DND-41 (cell line): ENCODE data around the gene NRG2.

Experiments
- ATAC-seq: fragments of 200-7000 bp; cut with Tn5 transposase; 3 replicates; pipeline ENCODE4 v1.9.1; 2021; ENCODE audit warnings: low read depth; ENCODE audit not compliant: insufficient read depth
- DNase-seq: peaks from one replicate; pipeline ENCODE4 v3.0.0-alpha.2; 2020
- H2AFZ ChIP-seq: 2 replicates; pipeline ENCODE4 v1.6.0; 2012; ENCODE audit warnings: low read depth, low read length
- H3K27ac ChIP-seq: 2 replicates; pipeline ENCODE4 v1.5.1; 2012; ENCODE audit warnings: low read length, inconsistent platforms
- H3K27me3 ChIP-seq: fragments of 200-600 bp; sonication (generic); 2 replicates; pipeline ENCODE4 v1.6.0; 2012; ENCODE audit warnings: low read length, mild to moderate bottlenecking, inconsistent platforms; ENCODE audit not compliant: insufficient read depth, poor library complexity
- H3K36me3 ChIP-seq: 2 replicates; pipeline ENCODE4 v1.5.1; 2012; ENCODE audit warnings: low read length, inconsistent platforms; ENCODE audit not compliant: insufficient read depth
- H3K4me1 ChIP-seq: 2 replicates; pipeline ENCODE4 v1.5.1; 2012; ENCODE audit warnings: mild to moderate bottlenecking, low read length; ENCODE audit not compliant: insufficient read depth
- H3K4me2 ChIP-seq: 2 replicates; pipeline ENCODE4 v1.6.0; 2012; ENCODE audit warnings: mild to moderate bottlenecking, moderate library complexity, low read length, inconsistent platforms; ENCODE audit not compliant: insufficient read depth
- H3K4me3 ChIP-seq, 2 experiments: fragments of 200-600 bp in 1 of 2; shearing (Covaris generic) in 1 of 2; 2 replicates each; pipeline ENCODE4 v1.5.1; 2012 to 2016; ENCODE audit warnings: inconsistent platforms in 2 of 2, low read length in 2 of 2, mild to moderate bottlenecking in 2 of 2, low read depth in 1 of 2, moderate library complexity in 1 of 2
- H3K79me2 ChIP-seq: 2 replicates; pipeline ENCODE4 v1.6.0; 2012; ENCODE audit warnings: low read length, inconsistent platforms; ENCODE audit not compliant: insufficient read depth
- H3K9ac ChIP-seq: 2 replicates; pipeline ENCODE4 v1.6.0; 2012; ENCODE audit warnings: low read depth, mild to moderate bottlenecking, inconsistent platforms, low read length, moderate library complexity
- H3K9me3 ChIP-seq: 2 replicates; pipeline ENCODE4 v1.5.1; 2012; ENCODE audit warnings: low read length, moderate library complexity, mild to moderate bottlenecking, inconsistent platforms; ENCODE audit not compliant: insufficient read depth, severe bottlenecking
- H4K20me1 ChIP-seq: 2 replicates; pipeline ENCODE4 v1.6.0; 2012; ENCODE audit warnings: low read length; ENCODE audit not compliant: insufficient read depth
- CTCF ChIP-seq: IDR thresholded peaks from 2 replicates; pipeline ENCODE4 v1.5.1; 2012; ENCODE audit warnings: borderline replicate concordance, low read length, moderate library complexity, mild to moderate bottlenecking; ENCODE audit not compliant: poor library complexity, severe bottlenecking; ENCODE audit errors: extremely low read depth
- EZH2 ChIP-seq: IDR thresholded peaks from 3 replicates; pipeline ENCODE4 v1.6.1; 2012; ENCODE audit warnings: borderline replicate concordance, low read depth, mild to moderate bottlenecking, moderate library complexity, low read length, inconsistent platforms; ENCODE audit not compliant: severe bottlenecking

The NRG2 gene

GRCh38 chr5:140015706-140016105 is 27.4 kb downstream of the NRG2 start:
- no peak overlapping the region for H2AFZ ChIP-seq
- no peak overlapping the region for H3K4me2 ChIP-seq

GRCh38 chr5:140014751-140015150 is 28.3 kb downstream of the NRG2 start:
- no peaks in the 10 kb centered on the region; the same call in 1 of the 2 replicates for H4K20me1 ChIP-seq
- no peak for ATAC-seq
- H3K36me3 ChIP-seq: no peaks in the 10 kb centered on the region
- no peaks in the 10 kb centered on the region for H3K4me1 ChIP-seq
- no peaks in the 10 kb centered on the region for H3K9me3 ChIP-seq
- TF ChIP-seq EZH2 (no peak), CTCF (no peak)
- H2AFZ ChIP-seq: no peak overlapping the region
- no peak overlapping the region for H3K4me3 ChIP-seq
- H3K4me2 ChIP-seq: no peak overlapping the region
- no peak for DNase-seq
- peaks cover 53% of the 10 kb centered on the region for H3K27me3 ChIP-seq
- H3K79me2 ChIP-seq: no peaks in the 10 kb centered on the region
- H3K9ac ChIP-seq: no peak overlapping the region
- no peak overlapping the region for H3K27ac ChIP-seq

More at GRCh38 chr5:140015706-140016105, 27.4 kb downstream of the NRG2 start:
- H3K9ac ChIP-seq: no peak overlapping the region
- no peaks in the 10 kb centered on the region for H3K79me2 ChIP-seq
- no peaks in the 10 kb centered on the region for H3K9me3 ChIP-seq
- H4K20me1 ChIP-seq: no peaks in the 10 kb centered on the region; the same call in 1 of the 2 replicates
- DNase-seq (no peak), ATAC-seq (no peak)
- no peak overlapping the region for H3K27ac ChIP-seq
- H3K4me3 ChIP-seq: no peak overlapping the region
- peaks cover 58% of the 10 kb centered on the region for H3K27me3 ChIP-seq
- TF ChIP-seq CTCF: no peak
- no peak for TF ChIP-seq EZH2
- H3K36me3 ChIP-seq: no peaks in the 10 kb centered on the region
- no peaks in the 10 kb centered on the region for H3K4me1 ChIP-seq

GRCh38 chr5:140013536-140013935 is 29.6 kb downstream of the NRG2 start:
- TF ChIP-seq CTCF (no peak), EZH2 (no peak)
- DNase-seq: no peak
- no peak overlapping the region for H3K4me3 ChIP-seq
- H3K79me2 ChIP-seq: no peaks in the 10 kb centered on the region
- H3K27ac ChIP-seq: no peak overlapping the region
- ATAC-seq: no peak
- H3K9ac ChIP-seq: no peak overlapping the region
- no peak overlapping the region for H2AFZ ChIP-seq
- H3K36me3 ChIP-seq: no peaks in the 10 kb centered on the region
- no peak overlapping the region for H3K4me2 ChIP-seq
- H3K4me1 ChIP-seq: no peaks in the 10 kb centered on the region
- no peaks in the 10 kb centered on the region for H4K20me1 ChIP-seq
- no peaks in the 10 kb centered on the region for H3K9me3 ChIP-seq
- H3K27me3 ChIP-seq: peaks cover 44% of the 10 kb centered on the region

- ATAC-seq: no peak
- no peak overlapping the region for H3K27ac ChIP-seq
- no peak overlapping the region for H3K4me2 ChIP-seq
- no peaks in the 10 kb centered on the region for H3K36me3 ChIP-seq
- H3K4me1 ChIP-seq: no peaks in the 10 kb centered on the region
- DNase-seq: no peak
- no peak overlapping the region for H2AFZ ChIP-seq
- no peak overlapping the region for H3K4me3 ChIP-seq
- no peaks in the 10 kb centered on the region for H4K20me1 ChIP-seq
- no peaks in the 10 kb centered on the region for H3K9me3 ChIP-seq
- H3K79me2 ChIP-seq: no peaks in the 10 kb centered on the region
- H3K9ac ChIP-seq: no peak overlapping the region
- H3K27me3 ChIP-seq: peaks cover 39% of the 10 kb centered on the region
- TF ChIP-seq CTCF: no peak
- TF ChIP-seq EZH2: no peak
Observed at GRCh38 chr5:140012443-140012842, 30.7 kb downstream of the NRG2 start.
